B cell (primary cell): ENCODE measurements around the gene SLC15A3. TPM values are rescaled to one million over a fixed set of nuclear protein-coding genes. Genes with fewer than 3 reads are reported as not detected.

Experiments
- ATAC-seq: fragments of 200-7000 bp; cut with Tn5 transposase; one replicate; pipeline ENCODE4 v1.10.0; 2021; ENCODE audit warnings: low read depth, mild to moderate bottlenecking, moderate number of reproducible peaks, moderate library complexity
- CTCF ChIA-PET: fragments of 350-600 bp; sonication (Branson Sonifier 250); formaldehyde crosslinking; loops from one replicate; lab custom pipeline; 2021; ENCODE audit warnings: antibody characterized with exemption, inconsistent platforms; lab: Charles Lee
- POLR2A ChIA-PET: fragments of 350-600 bp; sonication (Branson Sonifier 250); formaldehyde crosslinking; loops from one replicate; lab custom pipeline; 2021; ENCODE audit warnings: antibody characterized with exemption; lab: Charles Lee
- DNase-seq: peaks from one replicate; pipeline ENCODE4 v3.0.0; 2013
- H2AFZ ChIP-seq: 2 replicates; pipeline ENCODE4 v1.6.1; 2012; ENCODE audit warnings: mild to moderate bottlenecking, low read depth, low read length; ENCODE audit not compliant: insufficient read depth, poor library complexity, severe bottlenecking
- H3K27ac ChIP-seq, 2 donors: 1 replicate in 1 of 2; 2 replicates in 1 of 2; pipeline ENCODE4 v1.5.1; 2012 to 2013; ENCODE audit warnings: low read length in 2 of 2, mild to moderate bottlenecking in 2 of 2, moderate library complexity in 1 of 2
- H3K27me3 ChIP-seq, 4 experiments: fragments of 200-600 bp in 1 of 4; sonication (generic) in 1 of 4; replicated peaks in 1 of 4; 1 replicate in 2 of 4; 2 replicates in 2 of 4; pipeline versions ENCODE4 v1.6.1 to v1.7.0; 2013 to 2016; ENCODE audit warnings: low read length in 3 of 4, mild to moderate bottlenecking in 2 of 4, mixed read lengths in 1 of 4, moderate library complexity in 1 of 4; ENCODE audit not compliant: insufficient read depth in 4 of 4, control insufficient read depth in 3 of 4; ENCODE audit errors: control extremely low read depth in 1 of 4
- H3K36me3 ChIP-seq, 2 experiments: replicated peaks in 1 of 2; 1 replicate in 1 of 2; 2 replicates in 1 of 2; pipeline versions ENCODE4 v1.6.1 to v1.7.1; 2013; ENCODE audit warnings: low read length in 1 of 2; ENCODE audit not compliant: insufficient read depth in 2 of 2, control insufficient read depth in 1 of 2; ENCODE audit errors: control extremely low read depth in 1 of 2, extremely low read depth in 1 of 2
- H3K4me1 ChIP-seq, 2 donors: fragments of 200-600 bp in 1 of 2; sonication (generic) in 1 of 2; 1 replicate in 1 of 2; 2 replicates in 1 of 2; pipeline versions ENCODE4 v1.5.1 to v1.6.1; 2013 to 2017; ENCODE audit warnings: low read length in 2 of 2; ENCODE audit not compliant: control insufficient read depth in 2 of 2, insufficient read depth in 2 of 2
- H3K4me2 ChIP-seq: replicated peaks from 2 replicates; pipeline ENCODE3; 2012; ENCODE audit warnings: mild to moderate bottlenecking, low read depth, low read length; ENCODE audit not compliant: poor library complexity, severe bottlenecking
- H3K4me3 ChIP-seq, 5 experiments: fragments of 200-600 bp in 1 of 5; sonication (generic) in 1 of 5; 1 replicate in 3 of 5; 2 replicates in 2 of 5; pipeline versions ENCODE4 v1.5.1 to v1.7.0; 2011 to 2016; ENCODE audit warnings: low read length in 4 of 5, mild to moderate bottlenecking in 4 of 5, low read depth in 2 of 5, control low read depth in 1 of 5, moderate library complexity in 1 of 5; ENCODE audit not compliant: insufficient read depth in 1 of 5; ENCODE audit errors: control extremely low read depth in 1 of 5, extremely low read depth in 1 of 5
- H3K79me2 ChIP-seq: fragments of 200-600 bp; sonication (generic); one replicate; pipeline ENCODE4 v1.6.0; 2016; ENCODE audit warnings: low read length; ENCODE audit not compliant: control insufficient read depth, insufficient read depth
- H3K9ac ChIP-seq: fragments of 200-600 bp; sonication (generic); 2 replicates; pipeline ENCODE4 v1.6.1; 2017; ENCODE audit warnings: mild to moderate bottlenecking, low read length, moderate library complexity
- H3K9me3 ChIP-seq, 3 donors: one replicate each; pipeline versions ENCODE4 v1.6.1 to v1.7.1; 2013; ENCODE audit warnings: low read length in 2 of 3; ENCODE audit not compliant: control insufficient read depth in 2 of 3, insufficient read depth in 1 of 3; ENCODE audit errors: control extremely low read depth in 1 of 3
- H4K20me1 ChIP-seq: 2 replicates; pipeline ENCODE4 v1.6.0; 2012; ENCODE audit warnings: mild to moderate bottlenecking, low read length; ENCODE audit not compliant: insufficient read depth, control insufficient read depth, poor library complexity, severe bottlenecking
- H3K27ac Mint-ChIP-seq: one replicate; pipeline ENCODE4 v1.8.0; 2021; ENCODE audit warnings: mixed read lengths
- H3K27me3 Mint-ChIP-seq: one replicate; pipeline ENCODE4 v1.8.0; 2021; ENCODE audit warnings: mixed read lengths
- H3K4me1 Mint-ChIP-seq: one replicate; pipeline ENCODE4 v1.8.0; 2021; ENCODE audit warnings: mixed read lengths
- H3K4me3 Mint-ChIP-seq: one replicate; pipeline ENCODE4 v1.8.0; 2021; ENCODE audit warnings: mixed read lengths
- H3K9me3 Mint-ChIP-seq: one replicate; pipeline ENCODE4 v1.8.0; 2022; ENCODE audit warnings: mixed read lengths; ENCODE audit not compliant: insufficient read depth
- EZH2 ChIP-seq: IDR thresholded peaks from 2 replicates; pipeline ENCODE4 v1.6.1; 2012; ENCODE audit warnings: borderline replicate concordance, low read depth, mild to moderate bottlenecking, moderate library complexity, low read length; ENCODE audit not compliant: insufficient read depth, poor library complexity, severe bottlenecking
- WGBS: methylation state at CpG from one replicate; pipeline ENCODE4 v1.1.5; 2013; ENCODE audit warnings: missing lambda C conversion rate; ENCODE audit not compliant: insufficient coverage; 5-methylcytosine and 5-hydroxymethylcytosine counted together
- intact Hi-C: fragments of 100-400 bp; cut with micrococcal nuclease; formaldehyde crosslinking; loops from one replicate; pipeline ENCODE4 v1.10.0; 2022
- polyA plus RNA-seq: library from polyadenylated mRNA; depleted of rRNA; stranded (reverse); fragments of >200 nt; gene quantifications from 2 replicates; pipeline ENCODE4 v1.2.3, GENCODE V29; 2012
- total RNA-seq, 2 donors: library from RNA; stranded (reverse); fragments of 120-200 nt in 1 of 2; gene quantifications; 1 replicate in 1 of 2; 2 replicates in 1 of 2; pipeline versions ENCODE4 v1.2.3 to v1.2.4, GENCODE V29; 2013 to 2022
- TF ChIP-seq, protein P1 (sequence below): fragments of 200-600 bp; IDR thresholded peaks from one replicate; pipeline ENCODE4 v1.8.0; 2022; ENCODE audit warnings: antibody characterized with exemption, mild to moderate bottlenecking

Gene SLC15A3
- total and polyA plus RNA-seq, 2 donors (not counting 1 experiment from before 2014, with no cell fraction given), result 61.5 to 91.4 TPM

DNA sequence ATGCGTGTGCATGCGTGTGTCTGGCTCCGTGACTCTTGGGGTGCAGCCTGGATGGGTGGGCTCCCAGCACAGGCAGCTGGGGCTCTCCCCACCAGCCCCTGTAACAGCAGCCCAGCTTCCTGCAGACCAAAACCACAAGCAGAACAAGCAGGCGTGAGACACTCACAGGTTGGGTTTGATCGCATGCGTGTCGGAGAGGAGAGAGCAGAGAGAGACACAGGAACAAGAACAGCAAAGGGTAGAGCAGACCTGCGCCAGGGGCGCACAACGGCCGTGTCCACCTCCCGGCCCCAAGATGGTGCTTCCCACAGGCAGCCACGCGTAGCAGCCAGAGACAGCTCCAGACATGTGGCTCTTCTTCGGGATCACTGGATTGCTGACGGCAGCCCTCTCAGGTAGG, 19.5 kb upstream of the SLC15A3 start, which contains the start of gene CD6:
CD6 (plus strand) TSS at position 161 of the 400 bp plus-strand sequence; CDS start at position 347, 186 bp downstream.
- no peaks in the 10 kb centered on the region for H3K27me3 Mint-ChIP-seq
- Histone ChIP-seq H3K79me2 (peaks cover 24% of the 10 kb centered on the region), H3K9me3 (peaks cover 0 to 4% (median 1%) of the 10 kb centered on the region in 3 donors), H3K36me3 (no peaks in the 10 kb centered on the region), H4K20me1 (no peaks in the 10 kb centered on the region), H3K4me2 (peak within 1 kb of the TSS; percentile 73), H3K9ac (peak within 1 kb of the TSS; percentile 50), H3K27me3 (no peaks in the 10 kb centered on the region), H3K4me3 (peak within 1 kb of the TSS in 4 of 5 experiments; percentile 41 to 60 (median 46)), H3K4me1 (peaks cover 27 to 32% of the 10 kb centered on the region in 2 donors), H3K27ac (peak within 1 kb of the TSS; percentile 53 to 64), H2AFZ (peak within 1 kb of the TSS; percentile 78)
- ATAC-seq (peak; percentile 67), DNase-seq (peak; percentile 67)
- peak within 1 kb of the TSS; percentile 79 for H3K4me3 Mint-ChIP-seq
- H3K4me1 Mint-ChIP-seq, result peaks cover 34% of the 10 kb centered on the region
- intact Hi-C loops, result loop anchor here (2.0 kb wide), 1 partner anchor 19 kb away; the partner anchor contains the start of gene SLC15A3
- ChIA-PET POLR2A (interaction anchor here (1.0 to 2.3 kb wide), 3 partner anchors 56 to 100 kb away, joined by 4 to 10 read pairs (median 4); no protein-coding TSS in a partner anchor), CTCF (interaction anchor here (0.6 to 6.0 kb wide), 14 partner anchors 12 to 422 kb away, joined by 3 to 53 read pairs (median 3); no protein-coding TSS in a partner anchor)
- no peak for TF ChIP-seq EZH2
- TF ChIP-seq, protein P1, sequence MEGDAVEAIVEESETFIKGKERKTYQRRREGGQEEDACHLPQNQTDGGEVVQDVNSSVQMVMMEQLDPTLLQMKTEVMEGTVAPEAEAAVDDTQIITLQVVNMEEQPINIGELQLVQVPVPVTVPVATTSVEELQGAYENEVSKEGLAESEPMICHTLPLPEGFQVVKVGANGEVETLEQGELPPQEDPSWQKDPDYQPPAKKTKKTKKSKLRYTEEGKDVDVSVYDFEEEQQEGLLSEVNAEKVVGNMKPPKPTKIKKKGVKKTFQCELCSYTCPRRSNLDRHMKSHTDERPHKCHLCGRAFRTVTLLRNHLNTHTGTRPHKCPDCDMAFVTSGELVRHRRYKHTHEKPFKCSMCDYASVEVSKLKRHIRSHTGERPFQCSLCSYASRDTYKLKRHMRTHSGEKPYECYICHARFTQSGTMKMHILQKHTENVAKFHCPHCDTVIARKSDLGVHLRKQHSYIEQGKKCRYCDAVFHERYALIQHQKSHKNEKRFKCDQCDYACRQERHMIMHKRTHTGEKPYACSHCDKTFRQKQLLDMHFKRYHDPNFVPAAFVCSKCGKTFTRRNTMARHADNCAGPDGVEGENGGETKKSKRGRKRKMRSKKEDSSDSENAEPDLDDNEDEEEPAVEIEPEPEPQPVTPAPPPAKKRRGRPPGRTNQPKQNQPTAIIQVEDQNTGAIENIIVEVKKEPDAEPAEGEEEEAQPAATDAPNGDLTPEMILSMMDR, result no peak
- WGBS, result 15% methylated on average over 15 of the region's 16 CpGs
- H3K9me3 Mint-ChIP-seq, result no peaks in the 10 kb centered on the region
- peak within 1 kb of the TSS; percentile 71 for H3K27ac Mint-ChIP-seq

DNA sequence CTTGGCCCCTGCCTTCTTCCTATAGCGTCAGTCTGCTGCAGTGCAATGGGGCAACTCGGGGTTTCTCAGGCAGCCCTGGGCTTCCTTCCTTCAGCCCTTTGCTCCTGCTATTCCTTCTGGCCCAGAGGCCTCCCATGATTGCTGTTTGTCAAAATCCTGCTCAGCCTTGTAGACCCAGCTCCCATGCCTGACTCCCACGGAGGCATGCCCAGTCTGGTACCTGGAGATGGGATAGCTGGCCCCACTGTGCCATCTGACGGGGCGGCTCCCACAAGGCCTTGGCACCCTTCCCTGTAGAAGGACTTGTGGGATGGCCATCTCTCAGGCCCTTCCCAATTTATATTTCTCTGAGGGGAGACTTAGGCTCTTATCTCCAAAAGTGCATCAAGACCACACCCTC, 18.9 kb upstream of the SLC15A3 start:
- Histone ChIP-seq H3K4me1 (peaks cover 27 to 32% of the 10 kb centered on the region in 2 donors), H2AFZ (no peak overlapping the region), H3K9me3 (peaks cover 0 to 4% (median 1%) of the 10 kb centered on the region in 3 donors), H3K79me2 (peaks cover 24% of the 10 kb centered on the region), H3K36me3 (no peaks in the 10 kb centered on the region), H3K27ac (peak overlapping the region in 1 of 2 donors; percentile 64), H3K4me2 (peak overlapping the region; percentile 73), H3K9ac (peak overlapping the region; percentile 50), H3K4me3 (peak overlapping the region in 2 of 5 experiments; percentile 41 to 48), H3K27me3 (no peaks in the 10 kb centered on the region), H4K20me1 (no peaks in the 10 kb centered on the region)
- intact Hi-C loops, result loop anchor here (1.0 to 2.0 kb wide), 5 partner anchors 18 to 158 kb away; partner anchors contain the start of gene SLC15A3
- peak overlapping the region; percentile 79 for H3K4me3 Mint-ChIP-seq
- H3K27me3 Mint-ChIP-seq, result no peaks in the 10 kb centered on the region
- POLR2A ChIA-PET, result interaction anchor here (0.5 to 2.3 kb wide), 6 partner anchors 18 to 100 kb away, joined by 3 to 13 read pairs (median 6); partner anchors contain the start of genes SLC15A3 and TMEM109
- peaks cover 34% of the 10 kb centered on the region for H3K4me1 Mint-ChIP-seq
- 82% methylated on average over 5 of the region's 5 CpGs for WGBS
- peak overlapping the region; percentile 69 for H3K27ac Mint-ChIP-seq
- H3K9me3 Mint-ChIP-seq, result no peaks in the 10 kb centered on the region
- CTCF ChIA-PET, result interaction anchor here (0.6 to 6.0 kb wide), 31 partner anchors 8 to 422 kb away, joined by 3 to 53 read pairs (median 4); no protein-coding TSS in a partner anchor
- DNase-seq, result no peak
- no peak for ATAC-seq
- TF ChIP-seq EZH2, result no peak
- TF ChIP-seq, protein P1, result no peak
